Stimulated activated naive B cell treated with anti-CD40 and anti-IgM and Interleukin-4, amounts not matched to agents 10 μg/mL and 1 μg/mL and 100 μg/mL, for 72 hours (primary cell): ENCODE results near the gene WLS.

Source experiments
- ATAC-seq, 2 donors: fragments of 150-1000 bp; cut with Tn5 transposase; replicated peaks; 2 replicates each; pipeline ENCODE4 v1.10.0; 2021; ENCODE audit warnings: moderate library complexity in 1 of 2
- DNase-seq: peaks from one replicate; pipeline ENCODE4 v3.0.0; 2021
- H3K27ac Mint-ChIP-seq: one replicate; pipeline ENCODE4 v1.8.0; 2022; ENCODE audit warnings: mild to moderate bottlenecking, mixed read lengths
- H3K27me3 Mint-ChIP-seq, 2 donors: one replicate each; pipeline ENCODE4 v1.8.0; 2022; ENCODE audit warnings: mixed read lengths in 2 of 2
- H3K36me3 Mint-ChIP-seq, 2 donors: one replicate each; pipeline ENCODE4 v1.8.0; 2022; ENCODE audit warnings: mixed read lengths in 2 of 2, mild to moderate bottlenecking in 1 of 2
- H3K4me1 Mint-ChIP-seq, 2 donors: one replicate each; pipeline ENCODE4 v1.8.0; 2022; ENCODE audit warnings: mixed read lengths in 2 of 2, mild to moderate bottlenecking in 1 of 2
- H3K4me3 Mint-ChIP-seq, 2 donors: one replicate each; pipeline ENCODE4 v1.8.0; 2022; ENCODE audit warnings: mild to moderate bottlenecking in 2 of 2, mixed read lengths in 2 of 2, moderate library complexity in 1 of 2
- H3K9me3 Mint-ChIP-seq, 2 donors: one replicate each; pipeline ENCODE4 v1.8.0; 2022; ENCODE audit warnings: mixed read lengths in 2 of 2, mild to moderate bottlenecking in 1 of 2

The WLS gene

DNA sequence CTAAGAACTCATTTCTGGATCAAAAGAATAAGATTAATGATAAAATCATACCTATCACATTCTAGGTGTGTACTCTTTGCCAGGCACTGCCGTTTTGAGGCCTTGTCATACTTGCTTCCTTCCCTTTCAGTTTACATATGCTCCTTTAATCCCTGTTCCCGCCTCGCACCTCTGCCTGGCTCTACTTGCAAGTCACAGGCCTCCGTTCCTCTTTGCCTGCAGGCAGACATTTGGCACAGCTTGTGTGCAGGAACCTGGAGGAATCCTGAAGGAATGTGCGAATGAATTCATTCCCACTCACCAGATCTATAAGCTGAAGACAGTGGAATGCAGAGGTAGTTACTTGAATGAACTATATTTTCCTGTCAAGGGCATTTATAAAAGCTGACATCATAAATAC lies 13.8 kb downstream of the WLS start:
- no peaks in the 10 kb centered on the region for H3K9me3 Mint-ChIP-seq
- ATAC-seq (no peak), DNase-seq (no peak)
- no peak overlapping the region for H3K27ac Mint-ChIP-seq
- no peaks in the 10 kb centered on the region for H3K36me3 Mint-ChIP-seq
- H3K4me1 Mint-ChIP-seq: no peaks in the 10 kb centered on the region
- H3K4me3 Mint-ChIP-seq: no peak overlapping the region
- peaks cover 5 to 10% of the 10 kb centered on the region in 2 donors for H3K27me3 Mint-ChIP-seq

- no peaks in the 10 kb centered on the region for H3K4me1 Mint-ChIP-seq
- H3K27ac Mint-ChIP-seq: no peak overlapping the region
- no peak for ATAC-seq
- peaks cover 5 to 11% of the 10 kb centered on the region in 2 donors for H3K27me3 Mint-ChIP-seq
- no peaks in the 10 kb centered on the region for H3K36me3 Mint-ChIP-seq
- no peak overlapping the region for H3K4me3 Mint-ChIP-seq
- no peak for DNase-seq
- no peaks in the 10 kb centered on the region for H3K9me3 Mint-ChIP-seq
Measured at GRCh38 chr1:68217618-68218017, 14.7 kb downstream of the WLS start.

GRCh38 chr1:68217060-68217554 lies 15.2 kb downstream of the WLS start:
- ATAC-seq (no peak), DNase-seq (no peak)
- no peak overlapping the region for H3K4me3 Mint-ChIP-seq
- H3K27ac Mint-ChIP-seq: no peak overlapping the region
- no peaks in the 10 kb centered on the region for H3K36me3 Mint-ChIP-seq
- no peaks in the 10 kb centered on the region for H3K4me1 Mint-ChIP-seq
- H3K9me3 Mint-ChIP-seq: no peaks in the 10 kb centered on the region
- H3K27me3 Mint-ChIP-seq: peaks cover 5 to 11% of the 10 kb centered on the region in 2 donors

- Mint-ChIP-seq H3K4me1 (no peaks in the 10 kb centered on the region), H3K36me3 (no peaks in the 10 kb centered on the region), H3K9me3 (no peaks in the 10 kb centered on the region), H3K4me3 (no peak overlapping the region), H3K27me3 (peaks cover 11 to 12% of the 10 kb centered on the region in 2 donors), H3K27ac (no peak overlapping the region)
- DNase-seq (no peak), ATAC-seq (no peak)
Measured at GRCh38 chr1:68216089-68216772, 16.1 kb downstream of the WLS start.

- DNase-seq (no peak), ATAC-seq (no peak)
- Mint-ChIP-seq H3K9me3 (no peaks in the 10 kb centered on the region), H3K4me3 (no peak overlapping the region), H3K27me3 (peaks cover 22% of the 10 kb centered on the region in 2 donors), H3K36me3 (no peaks in the 10 kb centered on the region), H3K4me1 (no peaks in the 10 kb centered on the region), H3K27ac (no peak overlapping the region)
Measured at GRCh38 chr1:68213843-68214242, 18.5 kb downstream of the WLS start.

GRCh38 chr1:68211761-68212380 lies 20.5 kb downstream of the WLS start:
- Mint-ChIP-seq H3K4me1 (no peaks in the 10 kb centered on the region), H3K27ac (no peak overlapping the region), H3K27me3 (peaks cover 23 to 28% of the 10 kb centered on the region in 2 donors), H3K36me3 (no peaks in the 10 kb centered on the region), H3K4me3 (no peak overlapping the region), H3K9me3 (no peaks in the 10 kb centered on the region)
- ATAC-seq: no peak
- no peak for DNase-seq

DNA sequence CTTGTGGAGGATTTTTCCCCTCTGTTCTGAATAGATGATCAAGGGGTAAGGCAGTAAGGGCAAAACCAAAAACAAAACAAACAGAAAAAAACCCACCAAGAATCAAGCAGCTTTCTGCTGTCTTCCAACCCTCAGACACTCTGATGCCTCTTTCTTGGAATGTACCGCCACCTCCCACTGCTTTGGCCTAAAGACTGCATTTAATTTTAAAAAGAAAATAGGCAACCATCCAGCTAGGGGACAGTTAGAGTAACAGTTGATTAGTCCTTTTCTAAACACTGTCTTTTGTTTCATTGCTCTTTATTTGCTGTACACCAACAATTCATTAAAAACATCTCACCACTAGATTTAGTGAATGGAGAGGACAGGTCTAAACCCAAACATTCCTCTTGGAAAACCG lies 21.5 kb downstream of the WLS start:
- no peak overlapping the region for H3K27ac Mint-ChIP-seq
- no peak overlapping the region for H3K4me3 Mint-ChIP-seq
- no peaks in the 10 kb centered on the region for H3K9me3 Mint-ChIP-seq
- peaks cover 23 to 28% of the 10 kb centered on the region in 2 donors for H3K27me3 Mint-ChIP-seq
- ATAC-seq (no peak), DNase-seq (no peak)
- H3K4me1 Mint-ChIP-seq: no peaks in the 10 kb centered on the region
- no peaks in the 10 kb centered on the region for H3K36me3 Mint-ChIP-seq

DNA sequence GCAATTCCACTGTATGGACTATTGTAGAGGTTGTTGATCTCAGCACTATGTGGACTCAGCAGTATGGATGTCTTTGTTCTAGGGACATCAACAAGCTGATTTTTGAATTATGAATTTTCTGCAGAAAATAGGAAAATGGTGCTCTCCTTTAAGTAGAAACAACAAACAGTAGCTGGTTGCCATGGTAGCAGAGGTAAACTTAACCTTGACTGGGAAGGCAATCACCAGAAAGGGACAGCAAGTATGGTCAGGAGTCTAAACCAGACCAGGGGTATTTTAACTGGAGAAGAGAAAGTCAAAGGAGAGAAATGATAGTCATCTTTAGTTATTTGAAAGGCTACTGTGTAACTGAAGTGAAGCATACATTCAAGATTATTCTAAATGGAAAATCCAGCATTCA lies 22.3 kb downstream of the WLS start:
- Mint-ChIP-seq H3K4me3 (no peak overlapping the region), H3K4me1 (no peaks in the 10 kb centered on the region), H3K36me3 (no peaks in the 10 kb centered on the region), H3K9me3 (no peaks in the 10 kb centered on the region), H3K27ac (no peak overlapping the region), H3K27me3 (peaks cover 23 to 28% of the 10 kb centered on the region in 2 donors)
- ATAC-seq (no peak), DNase-seq (no peak)

DNA sequence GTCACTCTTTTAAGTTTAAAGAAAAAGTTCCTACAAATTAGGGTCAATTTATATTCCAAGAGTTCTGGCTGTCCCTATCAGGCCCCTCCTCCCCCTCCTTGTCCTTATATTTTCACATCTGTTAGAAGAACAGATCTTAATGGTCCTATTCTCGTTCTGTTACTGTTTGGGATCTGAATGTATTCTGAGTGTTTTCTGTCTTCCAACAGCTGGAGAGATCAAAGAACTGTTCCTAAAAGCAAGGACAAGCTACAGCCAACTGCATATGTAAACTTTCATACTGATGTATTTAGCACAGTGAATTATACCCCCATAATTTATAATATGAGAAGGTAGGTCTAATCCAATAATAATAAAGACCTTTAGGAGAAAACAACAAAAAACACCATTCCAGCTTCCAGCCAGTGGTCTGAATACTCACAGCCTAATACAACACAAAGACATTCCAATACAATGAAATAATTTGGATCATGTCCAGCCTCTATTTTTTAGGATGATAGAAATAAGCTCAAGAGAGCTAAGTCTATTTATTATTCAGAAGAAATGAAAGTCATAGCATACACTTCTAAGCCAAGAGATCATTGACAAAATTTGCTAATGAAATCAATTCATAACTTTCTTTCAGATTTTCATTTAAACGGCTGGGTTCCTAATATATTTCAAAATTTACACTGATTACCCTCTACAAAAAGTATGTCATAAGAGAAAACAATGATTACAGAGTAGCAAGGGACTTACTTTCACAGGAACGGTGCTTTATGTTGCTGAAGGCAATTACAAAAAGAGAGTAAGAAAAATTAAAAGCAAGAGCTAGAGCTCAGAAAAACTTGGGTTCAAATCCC lies 25.3 kb downstream of the WLS start:
- ATAC-seq: no peak
- no peak overlapping the region for H3K27ac Mint-ChIP-seq
- no peaks in the 10 kb centered on the region for H3K9me3 Mint-ChIP-seq
- H3K4me1 Mint-ChIP-seq: no peaks in the 10 kb centered on the region
- DNase-seq: no peak
- no peaks in the 10 kb centered on the region for H3K36me3 Mint-ChIP-seq
- H3K27me3 Mint-ChIP-seq: peaks cover 17 to 23% of the 10 kb centered on the region in 2 donors
- no peak overlapping the region for H3K4me3 Mint-ChIP-seq

DNA sequence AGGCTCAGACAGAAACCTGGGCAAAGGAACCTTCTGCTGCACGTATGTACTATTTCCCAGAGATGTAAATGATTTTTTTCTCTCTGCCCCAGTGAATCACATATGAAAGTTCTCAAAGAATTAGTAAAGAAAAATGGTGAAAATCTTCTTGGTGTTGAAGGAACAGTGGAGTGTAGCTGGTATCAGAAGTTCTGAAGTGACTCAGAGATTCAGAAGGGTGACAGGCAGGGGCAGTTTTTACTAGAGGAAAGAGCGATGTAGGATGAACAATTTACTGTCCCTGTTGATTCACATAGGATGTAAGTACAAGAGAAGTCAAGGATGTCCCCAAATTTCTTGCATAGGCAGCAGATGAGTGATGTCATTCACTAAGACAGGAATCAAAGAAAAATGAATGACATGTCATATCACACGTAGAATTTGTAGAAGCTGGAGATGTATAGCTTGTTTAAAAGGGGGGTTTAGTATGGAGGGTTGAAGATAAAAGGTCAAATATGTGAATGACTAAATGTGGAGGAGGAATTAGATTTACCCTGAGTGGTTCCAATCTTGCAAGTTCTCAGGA lies 26.4 kb downstream of the WLS start:
- no peaks in the 10 kb centered on the region for H3K36me3 Mint-ChIP-seq
- peak in 1 of 2 donors; percentile 51 for ATAC-seq
- H3K9me3 Mint-ChIP-seq: no peaks in the 10 kb centered on the region

GRCh38 chr1:68204977-68205630 lies 27.2 kb downstream of the WLS start:
- ATAC-seq (no peak), DNase-seq (no peak)
- H3K4me1 Mint-ChIP-seq: no peaks in the 10 kb centered on the region
- H3K9me3 Mint-ChIP-seq: no peaks in the 10 kb centered on the region
- H3K27me3 Mint-ChIP-seq: peaks cover 9 to 10% of the 10 kb centered on the region in 2 donors
- no peak overlapping the region for H3K27ac Mint-ChIP-seq
- no peak overlapping the region for H3K4me3 Mint-ChIP-seq
- no peaks in the 10 kb centered on the region for H3K36me3 Mint-ChIP-seq

More for the DNA sequence above, 26.4 kb downstream of the WLS start:
- no peak overlapping the region for H3K4me3 Mint-ChIP-seq
- H3K27me3 Mint-ChIP-seq: peaks cover 16 to 17% of the 10 kb centered on the region in 2 donors
- DNase-seq: no peak
- H3K27ac Mint-ChIP-seq: no peak overlapping the region
- no peaks in the 10 kb centered on the region for H3K4me1 Mint-ChIP-seq

DNA sequence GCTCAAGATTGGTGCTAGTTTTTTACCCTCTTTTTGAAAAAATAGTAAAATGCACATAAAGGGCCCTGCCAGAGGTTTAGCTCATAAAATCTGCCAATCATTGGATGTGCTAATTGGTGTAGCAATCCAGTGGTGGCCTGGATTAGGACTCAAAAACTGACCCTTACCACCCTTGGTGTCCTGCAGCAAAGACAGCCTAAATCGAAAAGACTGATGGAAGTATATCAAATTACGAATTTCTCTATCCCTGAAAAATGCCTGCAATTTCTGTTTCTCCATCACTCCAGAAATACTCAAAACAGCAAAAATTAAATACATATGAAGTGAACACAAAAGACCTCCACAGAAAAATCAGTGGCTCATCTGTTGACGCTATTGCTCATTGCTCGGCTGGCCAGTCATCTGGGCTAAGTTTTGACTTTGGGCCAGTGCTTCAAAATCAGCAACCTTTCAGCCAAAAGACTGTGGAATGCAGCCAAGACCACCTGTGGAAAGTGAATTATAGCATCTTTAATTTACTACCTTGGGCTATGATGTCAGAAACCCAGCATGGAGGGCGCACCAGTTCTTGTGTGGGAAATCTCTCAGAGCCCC lies 30.0 kb downstream of the WLS start:
- Mint-ChIP-seq H3K27me3 (no peaks in the 10 kb centered on the region), H3K9me3 (no peaks in the 10 kb centered on the region), H3K4me3 (no peak overlapping the region), H3K4me1 (no peaks in the 10 kb centered on the region), H3K27ac (no peak overlapping the region), H3K36me3 (no peaks in the 10 kb centered on the region)
- ATAC-seq (no peak), DNase-seq (no peak)

DNA sequence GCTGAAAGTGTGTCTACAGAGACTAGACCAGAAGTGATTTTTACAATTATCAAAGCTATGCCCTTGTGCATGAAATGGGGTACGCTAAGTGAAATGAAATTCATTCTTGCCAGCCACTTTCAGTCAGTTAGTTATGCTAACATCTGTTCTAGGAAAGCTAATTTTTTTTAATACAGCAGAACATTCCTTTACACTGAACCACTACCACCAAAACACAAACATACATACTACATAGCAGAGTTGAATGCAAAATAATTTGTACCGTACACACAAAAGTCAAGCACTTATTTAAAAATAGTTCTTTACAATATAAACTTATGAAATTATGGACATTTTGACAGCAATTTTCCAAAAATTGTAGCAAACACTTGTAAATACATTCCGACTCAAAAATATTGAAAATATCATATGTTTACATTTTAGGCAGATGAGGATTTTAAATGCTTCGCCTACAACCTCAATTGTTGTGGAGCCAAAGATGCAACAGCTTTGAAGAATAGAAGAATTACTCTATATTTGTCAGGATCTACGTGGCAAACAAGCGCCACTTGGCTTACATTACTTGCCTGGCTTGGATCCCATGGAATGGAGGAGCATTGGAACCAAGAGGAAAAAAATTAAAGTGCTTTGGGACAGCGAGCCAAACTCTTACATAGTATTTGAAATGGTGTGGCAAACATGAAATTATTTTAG lies 30.6 kb downstream of the WLS start:
- no peak overlapping the region for H3K27ac Mint-ChIP-seq
- no peaks in the 10 kb centered on the region for H3K9me3 Mint-ChIP-seq
- DNase-seq (no peak), ATAC-seq (no peak)
- H3K27me3 Mint-ChIP-seq: no peaks in the 10 kb centered on the region
- no peaks in the 10 kb centered on the region for H3K4me1 Mint-ChIP-seq
- H3K36me3 Mint-ChIP-seq: no peaks in the 10 kb centered on the region
- H3K4me3 Mint-ChIP-seq: no peak overlapping the region
